ENCODE data around the gene ATG7. TPM values are rescaled to one million over a fixed set of nuclear protein-coding genes. Genes with fewer than 3 reads are reported as not detected.

Gene ATG7
- polyA plus RNA-seq (2013, experiment 1 of 4): 29.9 TPM
- 30.6 TPM for polyA plus RNA-seq (2013, experiment 2 of 4)
- polyA plus RNA-seq (2013, experiment 3 of 4): 16.5 TPM
- polyA plus RNA-seq (2013, experiment 4 of 4): 18.4 TPM

DNA sequence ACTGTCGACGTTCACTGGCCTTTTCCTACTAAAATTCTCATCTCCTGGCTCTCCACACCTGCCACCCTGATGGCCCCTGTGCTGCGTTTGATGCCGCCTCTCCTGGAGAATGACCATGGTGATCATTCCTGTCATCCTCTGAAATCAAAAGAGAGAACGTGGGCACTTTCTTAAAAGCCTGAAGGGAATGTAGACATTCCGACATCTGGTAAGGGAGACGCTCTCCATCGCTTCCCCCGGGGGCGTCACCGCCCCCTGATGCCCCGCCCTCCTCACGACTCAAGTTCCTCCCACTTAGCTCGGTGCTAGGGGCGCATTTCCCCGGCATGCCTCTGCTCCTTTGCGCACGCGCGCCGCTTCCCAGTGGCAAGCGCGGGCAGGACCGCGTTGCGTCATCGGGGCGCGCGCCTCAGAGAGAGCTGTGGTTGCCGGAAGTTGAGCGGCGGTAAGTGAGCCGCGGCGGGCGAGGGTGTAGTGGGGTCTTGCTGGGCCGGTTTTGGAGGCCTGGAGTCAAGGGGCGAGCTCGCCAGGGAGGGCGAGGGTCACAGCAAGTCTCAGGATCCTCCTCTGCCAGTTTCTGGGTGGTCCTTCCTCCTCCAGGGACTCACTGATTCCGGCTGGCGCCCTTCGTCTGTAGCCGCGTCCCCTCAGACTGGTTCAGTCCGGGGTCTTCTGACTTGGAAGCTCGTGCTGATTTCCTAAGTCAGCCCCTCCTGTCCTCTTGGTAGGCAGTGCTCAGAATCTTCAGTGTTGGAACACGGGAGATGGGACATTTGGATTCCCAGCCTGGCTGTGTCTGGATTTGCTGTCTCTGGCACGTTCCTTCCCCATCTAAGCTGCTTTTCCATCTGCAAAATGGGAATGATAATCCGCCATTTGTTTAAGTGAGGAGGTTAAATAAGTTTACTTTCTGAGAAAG lies at the start of gene ATG7:
ATG7 (plus strand) TSS at position 412 of the 919 bp plus-strand sequence. CDS start 26,299 bp downstream, outside the sequence.
- 5 to 6% methylated on average over 51 of the region's 51 CpGs for WGBS, 2 experiments
- Histone ChIP-seq H3K27ac (ENCODE audit: insufficient read depth, low read depth, low read length, poor library complexity, severe bottlenecking) (no peak within 1 kb of the TSS), H3K36me3 (ENCODE audit: control insufficient read depth, insufficient read depth, low read length) (no peaks in the 10 kb centered on the region)

GRCh38 chr3:11224010-11224409 lies 48.2 kb upstream of the ATG7 start:
- H3K4me1 ChIP-seq (ENCODE audit: control insufficient read depth, insufficient read depth, low read length): no peaks in the 10 kb centered on the region
- no peak overlapping the region for H3K4me3 ChIP-seq (ENCODE audit: insufficient read depth, low read depth, low read length)
- no peaks in the 10 kb centered on the region for H3K36me3 ChIP-seq (ENCODE audit: control insufficient read depth, insufficient read depth, low read length)
- H3K9me3 ChIP-seq (ENCODE audit: control insufficient read depth, low read length): no peaks in the 10 kb centered on the region
- no peaks in the 10 kb centered on the region for H3K27me3 ChIP-seq (ENCODE audit: control insufficient read depth, insufficient read depth, low read length, poor library complexity, severe bottlenecking)
- no peak overlapping the region for H3K27ac ChIP-seq (ENCODE audit: insufficient read depth, low read depth, low read length, poor library complexity, severe bottlenecking)
- 92 to 93% methylated on average over 3 of the region's 3 CpGs for WGBS, 2 experiments

More for the DNA sequence above, at the start of gene ATG7:
- peak within 1 kb of the TSS; percentile 98 for H3K4me3 ChIP-seq (ENCODE audit: insufficient read depth, low read depth, low read length)
- H3K27me3 ChIP-seq (ENCODE audit: control insufficient read depth, insufficient read depth, low read length, poor library complexity, severe bottlenecking): no peaks in the 10 kb centered on the region
- H3K9me3 ChIP-seq (ENCODE audit: control insufficient read depth, low read length): no peaks in the 10 kb centered on the region
- peaks cover 5% of the 10 kb centered on the region for H3K4me1 ChIP-seq (ENCODE audit: control insufficient read depth, insufficient read depth, low read length)

- no peaks in the 10 kb centered on the region for H3K36me3 ChIP-seq (ENCODE audit: control insufficient read depth, insufficient read depth, low read length)
- no peaks in the 10 kb centered on the region for H3K9me3 ChIP-seq (ENCODE audit: control insufficient read depth, low read length)
- no peak overlapping the region for H3K27ac ChIP-seq (ENCODE audit: insufficient read depth, low read depth, low read length, poor library complexity, severe bottlenecking)
- H3K27me3 ChIP-seq (ENCODE audit: control insufficient read depth, insufficient read depth, low read length, poor library complexity, severe bottlenecking): no peaks in the 10 kb centered on the region
- no peak overlapping the region for H3K4me3 ChIP-seq (ENCODE audit: insufficient read depth, low read depth, low read length)
- no peaks in the 10 kb centered on the region for H3K4me1 ChIP-seq (ENCODE audit: control insufficient read depth, insufficient read depth, low read length)
- 90 to 93% methylated on average over 3 of the region's 3 CpGs for WGBS, 2 experiments
Measured at GRCh38 chr3:11224870-11225229, 47.3 kb upstream of the ATG7 start.

GRCh38 chr3:11226042-11226370 lies 46.2 kb upstream of the ATG7 start:
- WGBS, 2 experiments: 92% methylated on average over 6 of the region's 6 CpGs
- H3K36me3 ChIP-seq (ENCODE audit: control insufficient read depth, insufficient read depth, low read length): no peaks in the 10 kb centered on the region
- H3K27ac ChIP-seq (ENCODE audit: insufficient read depth, low read depth, low read length, poor library complexity, severe bottlenecking): no peak overlapping the region
- H3K9me3 ChIP-seq (ENCODE audit: control insufficient read depth, low read length): no peaks in the 10 kb centered on the region
- H3K4me3 ChIP-seq (ENCODE audit: insufficient read depth, low read depth, low read length): no peak overlapping the region
- no peaks in the 10 kb centered on the region for H3K27me3 ChIP-seq (ENCODE audit: control insufficient read depth, insufficient read depth, low read length, poor library complexity, severe bottlenecking)
- no peaks in the 10 kb centered on the region for H3K4me1 ChIP-seq (ENCODE audit: control insufficient read depth, insufficient read depth, low read length)

DNA sequence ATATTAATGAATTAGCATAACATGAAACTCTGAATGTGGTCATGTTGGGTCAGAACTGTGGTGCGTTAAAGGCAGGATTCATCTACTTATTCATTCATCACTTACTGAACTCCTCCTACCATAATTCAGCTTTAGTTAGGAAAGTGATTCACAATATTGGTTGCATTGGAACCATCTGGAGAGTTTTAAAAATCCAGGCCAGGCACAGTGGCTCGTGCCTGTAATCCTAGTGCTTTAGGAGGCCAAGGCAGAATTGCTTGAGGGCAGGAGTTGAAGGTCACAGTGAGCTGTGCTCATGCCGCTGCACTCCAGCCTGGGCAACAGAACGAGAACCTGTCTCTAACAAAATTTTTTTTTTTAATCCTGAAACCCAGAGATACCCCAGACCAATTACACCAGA lies 44.2 kb upstream of the ATG7 start:
- Histone ChIP-seq H3K27ac (ENCODE audit: insufficient read depth, low read depth, low read length, poor library complexity, severe bottlenecking) (no peak overlapping the region), H3K36me3 (ENCODE audit: control insufficient read depth, insufficient read depth, low read length) (no peaks in the 10 kb centered on the region), H3K27me3 (ENCODE audit: control insufficient read depth, insufficient read depth, low read length, poor library complexity, severe bottlenecking) (no peaks in the 10 kb centered on the region), H3K4me3 (ENCODE audit: insufficient read depth, low read depth, low read length) (no peak overlapping the region), H3K9me3 (ENCODE audit: control insufficient read depth, low read length) (no peaks in the 10 kb centered on the region), H3K4me1 (ENCODE audit: control insufficient read depth, insufficient read depth, low read length) (no peaks in the 10 kb centered on the region)
- 86 to 90% methylated on average over 3 to 4 of the region's 4 CpGs for WGBS, 2 experiments

- Histone ChIP-seq H3K4me3 (ENCODE audit: insufficient read depth, low read depth, low read length) (no peak overlapping the region), H3K27ac (ENCODE audit: insufficient read depth, low read depth, low read length, poor library complexity, severe bottlenecking) (no peak overlapping the region), H3K27me3 (ENCODE audit: control insufficient read depth, insufficient read depth, low read length, poor library complexity, severe bottlenecking) (no peaks in the 10 kb centered on the region), H3K36me3 (ENCODE audit: control insufficient read depth, insufficient read depth, low read length) (no peaks in the 10 kb centered on the region), H3K4me1 (ENCODE audit: control insufficient read depth, insufficient read depth, low read length) (no peaks in the 10 kb centered on the region), H3K9me3 (ENCODE audit: control insufficient read depth, low read length) (no peaks in the 10 kb centered on the region)
- 95% methylated on average over 4 of the region's 4 CpGs for WGBS, 2 experiments
Measured at GRCh38 chr3:11230125-11230524, 42.1 kb upstream of the ATG7 start.

GRCh38 chr3:11230832-11231231 lies 41.4 kb upstream of the ATG7 start:
- Histone ChIP-seq H3K36me3 (ENCODE audit: control insufficient read depth, insufficient read depth, low read length) (no peaks in the 10 kb centered on the region), H3K9me3 (ENCODE audit: control insufficient read depth, low read length) (no peaks in the 10 kb centered on the region), H3K4me3 (ENCODE audit: insufficient read depth, low read depth, low read length) (no peak overlapping the region), H3K4me1 (ENCODE audit: control insufficient read depth, insufficient read depth, low read length) (no peaks in the 10 kb centered on the region), H3K27me3 (ENCODE audit: control insufficient read depth, insufficient read depth, low read length, poor library complexity, severe bottlenecking) (no peaks in the 10 kb centered on the region), H3K27ac (ENCODE audit: insufficient read depth, low read depth, low read length, poor library complexity, severe bottlenecking) (no peak overlapping the region)
- WGBS, 2 experiments: 73 to 74% methylated on average over 3 of the region's 3 CpGs

DNA sequence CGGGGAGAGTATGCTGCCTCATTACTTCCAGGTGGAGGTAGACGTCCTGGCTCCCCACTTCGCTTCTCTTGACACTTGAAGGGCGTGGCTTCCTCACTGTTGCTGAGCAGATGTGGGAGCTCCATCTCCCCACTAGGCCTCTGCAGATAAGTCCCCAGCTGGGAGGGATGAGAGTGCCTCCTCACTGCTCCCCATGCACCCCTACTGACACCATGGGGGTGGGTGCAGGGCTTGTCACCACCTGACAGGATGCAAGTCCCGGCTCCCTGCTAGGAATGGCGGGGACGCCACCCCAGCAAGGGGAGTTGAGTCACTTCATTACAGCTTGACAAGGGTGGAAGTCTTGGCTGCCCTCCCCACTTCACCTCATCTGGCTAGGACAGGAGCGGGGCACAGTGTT lies 36.8 kb upstream of the ATG7 start:
- WGBS, 2 experiments: 85 to 87% methylated on average over 8 of the region's 8 CpGs
- Histone ChIP-seq H3K4me3 (ENCODE audit: insufficient read depth, low read depth, low read length) (no peak overlapping the region), H3K27me3 (ENCODE audit: control insufficient read depth, insufficient read depth, low read length, poor library complexity, severe bottlenecking) (no peaks in the 10 kb centered on the region), H3K9me3 (ENCODE audit: control insufficient read depth, low read length) (no peaks in the 10 kb centered on the region), H3K27ac (ENCODE audit: insufficient read depth, low read depth, low read length, poor library complexity, severe bottlenecking) (no peak overlapping the region), H3K36me3 (ENCODE audit: control insufficient read depth, insufficient read depth, low read length) (no peaks in the 10 kb centered on the region), H3K4me1 (ENCODE audit: control insufficient read depth, insufficient read depth, low read length) (no peaks in the 10 kb centered on the region)

DNA sequence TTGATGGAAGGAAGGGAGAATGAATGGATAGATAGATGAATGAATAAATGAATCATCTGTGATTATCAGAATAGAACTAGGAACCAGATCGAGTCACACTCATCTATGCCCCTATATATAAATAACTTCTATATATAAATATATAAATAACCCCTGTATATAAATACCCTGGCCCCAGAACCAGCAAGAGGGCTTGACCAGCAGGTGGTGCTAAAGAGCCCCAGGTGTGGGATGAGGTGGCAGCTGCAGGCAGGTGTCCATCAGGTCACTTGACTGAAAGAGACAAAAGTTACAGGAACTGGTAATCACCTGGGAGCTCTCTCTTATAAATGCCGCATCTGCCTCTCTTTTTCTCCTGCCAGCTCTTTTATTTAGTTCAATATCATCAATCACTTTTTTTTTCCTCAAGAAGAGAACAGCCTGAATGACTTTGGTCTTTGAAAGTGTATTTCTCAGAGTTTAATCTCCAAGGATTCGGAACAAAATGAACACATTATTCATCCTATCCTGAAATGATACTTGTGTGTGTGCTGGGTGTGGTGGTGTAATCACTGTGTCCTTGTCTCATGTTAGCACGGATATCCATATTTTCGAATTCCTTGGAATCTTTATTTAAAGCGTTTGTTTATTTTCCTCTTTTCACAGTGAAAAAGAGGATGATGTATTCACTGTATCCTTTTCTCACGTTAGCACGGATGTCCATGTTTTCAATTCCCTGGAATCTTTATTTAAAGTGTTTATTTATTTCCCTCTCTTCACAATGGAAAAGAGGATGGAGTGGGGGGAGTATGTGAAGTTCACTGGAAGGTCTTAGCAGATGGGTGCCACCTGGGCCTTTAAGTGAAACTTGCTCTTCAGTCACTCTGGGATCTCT lies 35.4 kb upstream of the ATG7 start:
- no peaks in the 10 kb centered on the region for H3K36me3 ChIP-seq (ENCODE audit: control insufficient read depth, insufficient read depth, low read length)
- 80 to 84% methylated on average over 7 of the region's 8 CpGs for WGBS, 2 experiments
- H3K4me3 ChIP-seq (ENCODE audit: insufficient read depth, low read depth, low read length): no peak overlapping the region
- no peaks in the 10 kb centered on the region for H3K9me3 ChIP-seq (ENCODE audit: control insufficient read depth, low read length)
- no peaks in the 10 kb centered on the region for H3K4me1 ChIP-seq (ENCODE audit: control insufficient read depth, insufficient read depth, low read length)
- H3K27ac ChIP-seq (ENCODE audit: insufficient read depth, low read depth, low read length, poor library complexity, severe bottlenecking): no peak overlapping the region
- no peaks in the 10 kb centered on the region for H3K27me3 ChIP-seq (ENCODE audit: control insufficient read depth, insufficient read depth, low read length, poor library complexity, severe bottlenecking)

DNA sequence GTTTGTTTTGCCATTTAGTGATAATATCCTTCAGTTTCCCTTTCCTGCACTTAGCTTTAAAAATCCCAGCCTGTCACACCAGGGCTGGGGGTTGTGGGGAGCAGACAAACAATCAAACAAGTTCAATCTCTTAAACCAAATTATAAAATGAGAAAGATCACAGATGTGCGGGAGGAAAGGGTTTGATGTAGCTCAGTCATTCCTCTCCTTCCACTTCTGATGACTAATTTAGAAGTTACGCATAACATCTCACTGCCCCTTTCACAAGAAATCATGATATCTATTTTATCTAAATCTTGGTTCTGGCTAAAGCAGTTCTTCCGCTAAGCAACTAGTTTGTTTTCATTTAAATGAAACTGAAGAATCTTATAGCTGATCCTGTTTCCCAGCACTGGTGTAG lies 34.1 kb upstream of the ATG7 start:
- no peak overlapping the region for H3K27ac ChIP-seq (ENCODE audit: insufficient read depth, low read depth, low read length, poor library complexity, severe bottlenecking)
- H3K4me3 ChIP-seq (ENCODE audit: insufficient read depth, low read depth, low read length): no peak overlapping the region

More for the DNA sequence above, 34.1 kb upstream of the ATG7 start:
- Histone ChIP-seq H3K36me3 (ENCODE audit: control insufficient read depth, insufficient read depth, low read length) (no peaks in the 10 kb centered on the region), H3K4me1 (ENCODE audit: control insufficient read depth, insufficient read depth, low read length) (no peaks in the 10 kb centered on the region), H3K27me3 (ENCODE audit: control insufficient read depth, insufficient read depth, low read length, poor library complexity, severe bottlenecking) (no peaks in the 10 kb centered on the region), H3K9me3 (ENCODE audit: control insufficient read depth, low read length) (no peaks in the 10 kb centered on the region)
- whole genome bisulfite sequencing, 2 experiments: 94 to 97% methylated on average over 3 of the region's 3 CpGs
